ENCODE results near the gene PLEKHM3. TPM values are rescaled to one million over a fixed set of nuclear protein-coding genes. Genes with fewer than 3 reads are reported as not detected.

Gene PLEKHM3
- total RNA-seq, 4 donors from 2014 or later: 19.1 to 26.5 (median 24.0) TPM

DNA sequence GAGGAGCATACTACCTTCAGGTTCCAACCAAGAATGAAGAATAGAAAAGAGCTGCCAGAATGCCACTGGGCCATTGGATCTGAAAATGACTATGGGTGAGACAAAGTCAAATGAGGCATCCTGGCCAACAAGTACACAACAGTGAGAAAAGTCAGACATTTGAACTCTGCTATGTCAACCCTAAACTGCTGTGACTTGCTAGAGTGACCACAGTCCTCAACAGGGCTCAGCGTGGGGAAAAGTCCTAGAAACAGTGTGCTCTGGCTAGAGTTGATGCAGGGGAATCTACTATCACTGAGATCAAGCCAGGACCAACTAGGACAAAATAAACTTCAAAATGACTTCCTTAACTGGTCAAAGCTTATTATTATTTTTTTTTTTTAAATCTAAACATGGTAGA, 157.4 kb downstream of the PLEKHM3 start:
- Histone ChIP-seq H3K4me3 (no peak overlapping the region), H3K36me3 (no peaks in the 10 kb centered on the region), H3K27ac (no peak overlapping the region), H3K4me1 (peaks cover 0 to 22% (median 12%) of the 10 kb centered on the region in 4 donors), H3K9me3 (no peaks in the 10 kb centered on the region), H3K27me3 (no peaks in the 10 kb centered on the region)
- no peak for DNase-seq
- in situ Hi-C loops (cut with MboI; ENCODE audit: low pct_ligation_motif_present in 1 of 4, low pct_unique_long_range_greater_than_20kb in 1 of 4, low sequenced_read_pairs in 3 of 4): no loop called here
- TF ChIP-seq, protein P1, sequence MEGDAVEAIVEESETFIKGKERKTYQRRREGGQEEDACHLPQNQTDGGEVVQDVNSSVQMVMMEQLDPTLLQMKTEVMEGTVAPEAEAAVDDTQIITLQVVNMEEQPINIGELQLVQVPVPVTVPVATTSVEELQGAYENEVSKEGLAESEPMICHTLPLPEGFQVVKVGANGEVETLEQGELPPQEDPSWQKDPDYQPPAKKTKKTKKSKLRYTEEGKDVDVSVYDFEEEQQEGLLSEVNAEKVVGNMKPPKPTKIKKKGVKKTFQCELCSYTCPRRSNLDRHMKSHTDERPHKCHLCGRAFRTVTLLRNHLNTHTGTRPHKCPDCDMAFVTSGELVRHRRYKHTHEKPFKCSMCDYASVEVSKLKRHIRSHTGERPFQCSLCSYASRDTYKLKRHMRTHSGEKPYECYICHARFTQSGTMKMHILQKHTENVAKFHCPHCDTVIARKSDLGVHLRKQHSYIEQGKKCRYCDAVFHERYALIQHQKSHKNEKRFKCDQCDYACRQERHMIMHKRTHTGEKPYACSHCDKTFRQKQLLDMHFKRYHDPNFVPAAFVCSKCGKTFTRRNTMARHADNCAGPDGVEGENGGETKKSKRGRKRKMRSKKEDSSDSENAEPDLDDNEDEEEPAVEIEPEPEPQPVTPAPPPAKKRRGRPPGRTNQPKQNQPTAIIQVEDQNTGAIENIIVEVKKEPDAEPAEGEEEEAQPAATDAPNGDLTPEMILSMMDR (IDR thresholded peaks at IDR 0.05): no peak
- no peak for TF ChIP-seq POLR2A (IDR thresholded peaks at IDR 0.05)
- no peak for TF ChIP-seq POLR2AphosphoS5 (IDR thresholded peaks at IDR 0.05)
- TF ChIP-seq EP300 (IDR thresholded peaks at IDR 0.05; ENCODE audit: low read depth): no peak
- WGBS, 2 donors (ENCODE audit: low coverage in 1 of 2): 96% methylated on average over 1 of the region's 1 CpG; no CpG with 5 or more reads in 1 of the 2 donors
- intact Hi-C loops (cut with DNase I; ENCODE audit: low total_unique reads): no loop called here

DNA sequence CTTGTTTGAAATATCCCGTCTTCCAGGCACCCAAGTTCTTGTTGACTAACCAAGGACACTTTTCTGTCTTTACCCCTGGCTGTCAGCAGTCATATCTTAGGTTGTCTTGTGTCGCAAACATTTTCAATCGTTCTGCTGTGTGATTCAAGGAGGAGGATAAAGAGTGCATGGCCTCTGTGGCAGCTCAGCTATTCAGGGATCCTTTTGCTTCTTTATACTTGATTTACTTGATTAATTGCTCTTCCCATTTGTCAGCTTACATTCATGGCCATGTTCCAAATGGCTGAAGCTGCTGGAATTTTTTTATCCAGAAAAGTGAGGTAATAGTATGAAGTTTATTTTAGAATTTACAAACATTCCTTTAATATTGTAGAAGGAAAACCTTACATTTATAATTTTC, 158.3 kb downstream of the PLEKHM3 start:
- in situ Hi-C loops (cut with MboI; ENCODE audit: low pct_ligation_motif_present in 1 of 4, low pct_unique_long_range_greater_than_20kb in 1 of 4, low sequenced_read_pairs in 3 of 4) (no loop called here), intact Hi-C loops (cut with DNase I; ENCODE audit: low total_unique reads) (no loop called here)
- no peaks in the 10 kb centered on the region for H3K36me3 ChIP-seq
- WGBS, 2 donors (ENCODE audit: low coverage in 1 of 2): 77 to 79% methylated on average over 3 of the region's 3 CpGs
- H3K4me1 ChIP-seq: peaks cover 0 to 22% (median 12%) of the 10 kb centered on the region in 4 donors
- TF ChIP-seq EP300 (IDR thresholded peaks at IDR 0.05; ENCODE audit: low read depth) (no peak), POLR2A (IDR thresholded peaks at IDR 0.05) (no peak), POLR2AphosphoS5 (IDR thresholded peaks at IDR 0.05) (no peak)
- TF ChIP-seq, protein P1 (IDR thresholded peaks at IDR 0.05): no peak
- no peaks in the 10 kb centered on the region for H3K27me3 ChIP-seq
- DNase-seq: no peak
- H3K27ac ChIP-seq: no peak overlapping the region
- H3K9me3 ChIP-seq: no peaks in the 10 kb centered on the region
- H3K4me3 ChIP-seq: no peak overlapping the region

DNA sequence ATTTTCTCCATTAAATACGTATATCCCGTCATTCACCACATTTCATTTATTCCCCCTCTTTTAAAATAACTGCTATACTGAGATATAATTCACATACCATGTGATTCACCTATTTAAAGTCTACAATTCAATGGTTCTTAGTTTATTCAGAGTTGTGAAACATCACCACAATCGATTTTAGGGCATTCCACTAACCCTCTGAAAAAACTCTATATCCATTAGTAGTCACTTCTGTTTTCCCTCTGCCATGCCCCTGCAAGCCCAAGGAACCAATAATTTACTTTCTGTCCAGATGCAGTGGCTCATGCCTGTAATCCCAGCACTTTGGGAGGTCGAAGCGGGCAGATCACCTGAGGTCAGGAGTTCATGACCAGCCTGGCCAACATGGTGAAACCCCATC, 160.1 kb downstream of the PLEKHM3 start:
- no peaks in the 10 kb centered on the region for H3K27me3 ChIP-seq
- DNase-seq: no peak
- intact Hi-C loops (cut with DNase I; ENCODE audit: low total_unique reads) (no loop called here), in situ Hi-C loops (cut with MboI; ENCODE audit: low pct_ligation_motif_present in 1 of 4, low pct_unique_long_range_greater_than_20kb in 1 of 4, low sequenced_read_pairs in 3 of 4) (no loop called here)
- peaks cover 0 to 18% (median 12%) of the 10 kb centered on the region in 4 donors for H3K4me1 ChIP-seq
- TF ChIP-seq POLR2A (IDR thresholded peaks at IDR 0.05) (no peak), POLR2AphosphoS5 (IDR thresholded peaks at IDR 0.05) (no peak), EP300 (IDR thresholded peaks at IDR 0.05; ENCODE audit: low read depth) (no peak)
- TF ChIP-seq, protein P1 (IDR thresholded peaks at IDR 0.05): no peak
- no peak overlapping the region for H3K27ac ChIP-seq
- no peaks in the 10 kb centered on the region for H3K36me3 ChIP-seq
- H3K9me3 ChIP-seq: no peaks in the 10 kb centered on the region
- 85 to 93% methylated on average over 5 of the region's 5 CpGs for WGBS, 2 donors (ENCODE audit: low coverage in 1 of 2)
- H3K4me3 ChIP-seq: no peak overlapping the region

DNA sequence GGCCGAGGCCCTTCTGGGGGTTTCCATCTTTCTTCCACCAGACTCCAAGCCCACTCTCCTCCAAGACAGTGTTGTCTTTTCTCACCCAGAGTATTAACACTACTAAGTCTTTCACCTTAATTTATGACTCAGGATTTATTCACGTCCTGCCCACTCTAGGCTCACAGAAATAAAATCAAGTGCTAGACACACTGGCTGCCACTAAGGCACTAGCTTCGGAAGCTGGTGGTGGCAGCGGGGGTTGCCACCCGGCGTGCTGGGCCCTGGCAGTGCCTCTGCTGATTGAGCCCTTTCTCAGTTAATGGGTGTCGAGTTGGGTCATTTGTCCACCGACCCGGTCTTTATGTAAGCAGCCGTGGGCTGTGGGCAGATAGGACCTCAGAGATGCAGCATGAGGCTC, 162.0 kb downstream of the PLEKHM3 start:
- Histone ChIP-seq H3K9me3 (no peaks in the 10 kb centered on the region), H3K36me3 (no peaks in the 10 kb centered on the region), H3K27ac (no peak overlapping the region), H3K4me3 (no peak overlapping the region), H3K4me1 (no peaks in the 10 kb centered on the region), H3K27me3 (no peaks in the 10 kb centered on the region)
- in situ Hi-C loops (cut with MboI; ENCODE audit: low pct_ligation_motif_present in 1 of 4, low pct_unique_long_range_greater_than_20kb in 1 of 4, low sequenced_read_pairs in 3 of 4): no loop called here
- DNase-seq: no peak
- intact Hi-C loops (cut with DNase I; ENCODE audit: low total_unique reads): no loop called here
- TF ChIP-seq POLR2A (IDR thresholded peaks at IDR 0.05) (no peak), POLR2AphosphoS5 (IDR thresholded peaks at IDR 0.05) (no peak), EP300 (IDR thresholded peaks at IDR 0.05; ENCODE audit: low read depth) (no peak)
- TF ChIP-seq, protein P1 (IDR thresholded peaks at IDR 0.05): no peak
- WGBS, 2 donors (ENCODE audit: low coverage in 1 of 2): 96% methylated on average over 10 of the region's 10 CpGs; no CpG with 5 or more reads in 1 of the 2 donors

All from transverse colon (tissue), 4 donors.